Measurements from ENCODE around the gene CEP112. TPM values are rescaled to one million over a fixed set of nuclear protein-coding genes. Genes with fewer than 3 reads are reported as not detected.

The CEP112 gene
- total RNA-seq, 1 experiment from 2014 or later, result 9.5 TPM

DNA sequence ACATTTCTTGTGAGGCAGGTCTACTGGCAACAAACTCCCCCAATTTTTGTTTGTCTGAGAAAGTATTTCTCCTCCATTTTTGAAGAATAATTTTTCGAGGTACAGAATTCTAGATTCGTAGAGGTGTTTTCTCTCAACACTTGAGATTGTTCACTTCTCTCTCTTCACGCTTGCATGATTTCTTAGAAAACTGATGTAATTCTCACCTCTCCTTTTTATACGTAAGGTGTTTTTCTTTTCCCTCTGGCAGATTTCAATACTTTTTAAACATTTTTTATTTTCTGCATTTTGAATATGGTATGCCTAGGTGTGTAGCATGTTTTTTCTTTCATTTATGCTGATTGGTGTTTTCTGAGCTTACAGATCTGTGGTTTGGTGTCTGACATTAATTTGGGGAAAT is 429.0 kb downstream of the CEP112 start:
- TF ChIP-seq, protein P1, sequence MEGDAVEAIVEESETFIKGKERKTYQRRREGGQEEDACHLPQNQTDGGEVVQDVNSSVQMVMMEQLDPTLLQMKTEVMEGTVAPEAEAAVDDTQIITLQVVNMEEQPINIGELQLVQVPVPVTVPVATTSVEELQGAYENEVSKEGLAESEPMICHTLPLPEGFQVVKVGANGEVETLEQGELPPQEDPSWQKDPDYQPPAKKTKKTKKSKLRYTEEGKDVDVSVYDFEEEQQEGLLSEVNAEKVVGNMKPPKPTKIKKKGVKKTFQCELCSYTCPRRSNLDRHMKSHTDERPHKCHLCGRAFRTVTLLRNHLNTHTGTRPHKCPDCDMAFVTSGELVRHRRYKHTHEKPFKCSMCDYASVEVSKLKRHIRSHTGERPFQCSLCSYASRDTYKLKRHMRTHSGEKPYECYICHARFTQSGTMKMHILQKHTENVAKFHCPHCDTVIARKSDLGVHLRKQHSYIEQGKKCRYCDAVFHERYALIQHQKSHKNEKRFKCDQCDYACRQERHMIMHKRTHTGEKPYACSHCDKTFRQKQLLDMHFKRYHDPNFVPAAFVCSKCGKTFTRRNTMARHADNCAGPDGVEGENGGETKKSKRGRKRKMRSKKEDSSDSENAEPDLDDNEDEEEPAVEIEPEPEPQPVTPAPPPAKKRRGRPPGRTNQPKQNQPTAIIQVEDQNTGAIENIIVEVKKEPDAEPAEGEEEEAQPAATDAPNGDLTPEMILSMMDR (IDR thresholded peaks at IDR 0.05), result no peak
- TF ChIP-seq POLR2AphosphoS5 (IDR thresholded peaks at IDR 0.05; ENCODE audit: low read depth, low read length), result no peak
- DNase-seq (ENCODE audit: low read depth, low spot score) (no peak), ATAC-seq (no peak)
- ChIA-PET CTCF (no interaction called here), POLR2A (no interaction called here)
- in situ Hi-C loops (cut with HindIII; ENCODE audit: low pct_unique_long_range_greater_than_20kb, low sequenced_read_pairs) (no loop called here), intact Hi-C loops (cut with micrococcal nuclease; ENCODE audit: unreplicated experiment) (no loop called here)
- H3K4me3 ChIP-seq (ENCODE audit: low read depth in 2 of 2, low read length in 2 of 2), result no peak overlapping the region
- H3K4me1 ChIP-seq (ENCODE audit: control insufficient read depth, insufficient read depth, low read length), result no peaks in the 10 kb centered on the region
- no peaks in the 10 kb centered on the region for H3K27me3 ChIP-seq (ENCODE audit: control insufficient read depth, insufficient read depth, low read length)
- no TSS peak for BruUV-seq (replicated peaks)
- H3K27ac ChIP-seq (ENCODE audit: low read length), result no peak overlapping the region
- no peaks in the 10 kb centered on the region for H3K36me3 ChIP-seq (ENCODE audit: control insufficient read depth, insufficient read depth, low read length)
- H3K9me3 ChIP-seq (ENCODE audit: control insufficient read depth, insufficient read depth, low read depth, low read length), result no peaks in the 10 kb centered on the region

DNA sequence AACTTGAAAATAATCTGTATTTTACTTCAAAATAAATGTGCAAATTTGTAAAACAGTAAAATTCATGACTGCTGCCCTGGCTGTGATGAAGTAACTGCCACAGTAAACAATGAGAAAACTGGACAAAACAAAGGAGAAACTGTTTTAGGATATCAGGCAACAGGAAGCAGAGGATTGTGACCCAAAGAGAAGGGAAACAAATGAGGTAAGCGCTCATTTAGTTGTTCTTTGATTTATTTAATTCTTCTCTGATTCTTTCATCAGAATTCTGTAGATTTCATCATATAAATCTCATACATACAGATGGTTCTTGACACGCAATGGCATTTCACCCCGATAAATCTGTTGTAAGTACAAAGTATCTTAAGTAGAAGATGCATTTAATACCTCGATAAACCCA is 432.4 kb downstream of the CEP112 start:
- ChIA-PET CTCF (no interaction called here), POLR2A (no interaction called here)
- Histone ChIP-seq H3K4me3 (ENCODE audit: low read depth in 2 of 2, low read length in 2 of 2) (no peak overlapping the region), H3K4me1 (ENCODE audit: control insufficient read depth, insufficient read depth, low read length) (no peaks in the 10 kb centered on the region), H3K36me3 (ENCODE audit: control insufficient read depth, insufficient read depth, low read length) (no peaks in the 10 kb centered on the region), H3K27me3 (ENCODE audit: control insufficient read depth, insufficient read depth, low read length) (no peaks in the 10 kb centered on the region), H3K27ac (ENCODE audit: low read length) (no peak overlapping the region), H3K9me3 (ENCODE audit: control insufficient read depth, insufficient read depth, low read depth, low read length) (no peaks in the 10 kb centered on the region)
- intact Hi-C loops (cut with micrococcal nuclease; ENCODE audit: unreplicated experiment), result no loop called here
- no peak for ATAC-seq
- DNase-seq (ENCODE audit: low read depth, low spot score), result no peak
- BruUV-seq (replicated peaks), result no TSS peak
- in situ Hi-C loops (cut with HindIII; ENCODE audit: low pct_unique_long_range_greater_than_20kb, low sequenced_read_pairs), result no loop called here
- TF ChIP-seq POLR2AphosphoS5 (IDR thresholded peaks at IDR 0.05; ENCODE audit: low read depth, low read length) (no peak), SIN3A (IDR thresholded peaks at IDR 0.05; ENCODE audit: borderline replicate concordance, insufficient read depth, low read depth, low read length) (no peak), TCF7L2 (IDR thresholded peaks at IDR 0.05; ENCODE audit: low read depth, low read length) (no peak)
- TF ChIP-seq, protein P2, sequence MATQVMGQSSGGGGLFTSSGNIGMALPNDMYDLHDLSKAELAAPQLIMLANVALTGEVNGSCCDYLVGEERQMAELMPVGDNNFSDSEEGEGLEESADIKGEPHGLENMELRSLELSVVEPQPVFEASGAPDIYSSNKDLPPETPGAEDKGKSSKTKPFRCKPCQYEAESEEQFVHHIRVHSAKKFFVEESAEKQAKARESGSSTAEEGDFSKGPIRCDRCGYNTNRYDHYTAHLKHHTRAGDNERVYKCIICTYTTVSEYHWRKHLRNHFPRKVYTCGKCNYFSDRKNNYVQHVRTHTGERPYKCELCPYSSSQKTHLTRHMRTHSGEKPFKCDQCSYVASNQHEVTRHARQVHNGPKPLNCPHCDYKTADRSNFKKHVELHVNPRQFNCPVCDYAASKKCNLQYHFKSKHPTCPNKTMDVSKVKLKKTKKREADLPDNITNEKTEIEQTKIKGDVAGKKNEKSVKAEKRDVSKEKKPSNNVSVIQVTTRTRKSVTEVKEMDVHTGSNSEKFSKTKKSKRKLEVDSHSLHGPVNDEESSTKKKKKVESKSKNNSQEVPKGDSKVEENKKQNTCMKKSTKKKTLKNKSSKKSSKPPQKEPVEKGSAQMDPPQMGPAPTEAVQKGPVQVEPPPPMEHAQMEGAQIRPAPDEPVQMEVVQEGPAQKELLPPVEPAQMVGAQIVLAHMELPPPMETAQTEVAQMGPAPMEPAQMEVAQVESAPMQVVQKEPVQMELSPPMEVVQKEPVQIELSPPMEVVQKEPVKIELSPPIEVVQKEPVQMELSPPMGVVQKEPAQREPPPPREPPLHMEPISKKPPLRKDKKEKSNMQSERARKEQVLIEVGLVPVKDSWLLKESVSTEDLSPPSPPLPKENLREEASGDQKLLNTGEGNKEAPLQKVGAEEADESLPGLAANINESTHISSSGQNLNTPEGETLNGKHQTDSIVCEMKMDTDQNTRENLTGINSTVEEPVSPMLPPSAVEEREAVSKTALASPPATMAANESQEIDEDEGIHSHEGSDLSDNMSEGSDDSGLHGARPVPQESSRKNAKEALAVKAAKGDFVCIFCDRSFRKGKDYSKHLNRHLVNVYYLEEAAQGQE (IDR thresholded peaks at IDR 0.05; ENCODE audit: insufficient read depth in 1 of 2, low read depth in 2 of 2, low read length in 1 of 2), result no peak
- TF ChIP-seq, protein P1 (IDR thresholded peaks at IDR 0.05), result no peak

DNA sequence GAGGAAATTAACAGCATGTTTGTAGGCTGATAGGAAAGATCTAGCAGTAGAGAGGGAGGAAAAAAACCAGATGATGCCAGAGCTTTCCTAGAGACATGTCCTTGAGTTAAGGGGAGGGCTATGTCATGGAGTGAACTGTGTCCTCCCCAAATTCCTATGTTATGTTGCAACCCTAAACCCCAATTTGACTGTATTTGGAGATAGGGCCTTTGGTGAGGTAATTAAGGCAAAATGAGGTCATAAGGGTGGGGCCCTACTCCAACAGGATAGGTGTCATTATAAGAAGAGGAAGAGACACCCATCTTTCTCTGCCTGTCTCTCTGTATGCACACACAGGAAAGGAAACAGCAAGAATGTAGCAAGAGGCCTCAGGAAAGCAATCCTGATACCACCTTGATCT is 435.2 kb downstream of the CEP112 start:
- H3K9me3 ChIP-seq (ENCODE audit: control insufficient read depth, insufficient read depth, low read depth, low read length), result no peaks in the 10 kb centered on the region
- no peak for ATAC-seq
- BruUV-seq (replicated peaks), result no TSS peak
- intact Hi-C loops (cut with micrococcal nuclease; ENCODE audit: unreplicated experiment) (no loop called here), in situ Hi-C loops (cut with HindIII; ENCODE audit: low pct_unique_long_range_greater_than_20kb, low sequenced_read_pairs) (no loop called here)
- CTCF ChIA-PET, result no interaction called here
- TF ChIP-seq TCF7L2 (IDR thresholded peaks at IDR 0.05; ENCODE audit: low read depth, low read length), result no peak
- TF ChIP-seq, protein P1 (IDR thresholded peaks at IDR 0.05), result no peak
- TF ChIP-seq, protein P2 (IDR thresholded peaks at IDR 0.05; ENCODE audit: insufficient read depth in 1 of 2, low read depth in 2 of 2, low read length in 1 of 2), result no peak
- TF ChIP-seq POLR2AphosphoS5 (IDR thresholded peaks at IDR 0.05; ENCODE audit: low read depth, low read length), result no peak
- no peak for TF ChIP-seq SIN3A (IDR thresholded peaks at IDR 0.05; ENCODE audit: borderline replicate concordance, insufficient read depth, low read depth, low read length)
- DNase-seq (ENCODE audit: low read depth, low spot score), result no peak
- no peak overlapping the region for H3K27ac ChIP-seq (ENCODE audit: low read length)
- H3K4me3 ChIP-seq (ENCODE audit: low read depth in 2 of 2, low read length in 2 of 2), result no peak overlapping the region
- H3K36me3 ChIP-seq (ENCODE audit: control insufficient read depth, insufficient read depth, low read length), result no peaks in the 10 kb centered on the region
- H3K27me3 ChIP-seq (ENCODE audit: control insufficient read depth, insufficient read depth, low read length), result no peaks in the 10 kb centered on the region
- no peaks in the 10 kb centered on the region for H3K4me1 ChIP-seq (ENCODE audit: control insufficient read depth, insufficient read depth, low read length)
- POLR2A ChIA-PET, result no interaction called here
